CD14-positive monocyte (primary cell): ENCODE data around the gene SNAI1. TPM values are rescaled to one million over a fixed set of nuclear protein-coding genes. Genes with fewer than 3 reads are reported as not detected.
A peak's percentile ranks its signal among the peaks of the same experiment; 100 is the strongest.

Source experiments
- DNase-seq, 3 donors: peaks; one replicate each; pipeline ENCODE4 v3.0.0-alpha.2; 2011 to 2022
- H2AFZ ChIP-seq: 2 replicates; pipeline ENCODE4 v1.6.0; 2012; ENCODE audit warnings: mild to moderate bottlenecking, low read depth, low read length, inconsistent platforms; ENCODE audit not compliant: insufficient read depth, poor library complexity, severe bottlenecking
- H3K27ac ChIP-seq, 2 donors: 1 replicate in 1 of 2; 2 replicates in 1 of 2; pipeline ENCODE4 v1.5.1; 2012 to 2013; ENCODE audit warnings: low read length in 2 of 2, control low read depth in 1 of 2, inconsistent platforms in 1 of 2, low read depth in 1 of 2, mild to moderate bottlenecking in 1 of 2
- H3K27me3 ChIP-seq, 2 donors: one replicate each; pipeline versions ENCODE4 v1.6.0 to v1.6.1; 2011 to 2013; ENCODE audit warnings: low read length in 2 of 2; ENCODE audit not compliant: control insufficient read depth in 2 of 2, insufficient read depth in 2 of 2
- H3K36me3 ChIP-seq, 2 donors: replicated peaks in 1 of 2; 1 replicate in 1 of 2; 2 replicates in 1 of 2; pipeline versions ENCODE4 v1.5.1 to v1.6.1; 2012 to 2013; ENCODE audit warnings: low read length in 2 of 2, control low read depth in 1 of 2, inconsistent platforms in 1 of 2, mild to moderate bottlenecking in 1 of 2; ENCODE audit not compliant: insufficient read depth in 2 of 2, control insufficient read depth in 1 of 2
- H3K4me1 ChIP-seq, 2 donors: 1 replicate in 1 of 2; 2 replicates in 1 of 2; pipeline versions ENCODE4 v1.5.1 to v1.6.1; 2012 to 2013; ENCODE audit warnings: low read length in 2 of 2, control low read depth in 1 of 2, inconsistent platforms in 1 of 2, mild to moderate bottlenecking in 1 of 2, moderate library complexity in 1 of 2; ENCODE audit not compliant: insufficient read depth in 2 of 2, control insufficient read depth in 1 of 2
- H3K4me2 ChIP-seq: replicated peaks from 2 replicates; pipeline ENCODE3; 2012; ENCODE audit warnings: low read length, moderate library complexity, mild to moderate bottlenecking; ENCODE audit not compliant: poor library complexity, severe bottlenecking; ENCODE audit errors: extremely low read depth
- H3K4me3 ChIP-seq, 3 experiments: fragments of 200-600 bp in 1 of 3; sonication (generic) in 1 of 3; replicated peaks in 1 of 3; 1 replicate in 2 of 3; 2 replicates in 1 of 3; pipeline ENCODE4 v1.5.1; 2011 to 2013; ENCODE audit warnings: low read length in 3 of 3, mild to moderate bottlenecking in 3 of 3, control low read depth in 2 of 3, low read depth in 2 of 3, inconsistent platforms in 1 of 3, moderate library complexity in 1 of 3
- H3K79me2 ChIP-seq: 2 replicates; pipeline ENCODE4 v1.6.0; 2012; ENCODE audit warnings: mild to moderate bottlenecking, control low read depth, inconsistent platforms, low read length, moderate library complexity; ENCODE audit not compliant: insufficient read depth
- H3K9ac ChIP-seq: 2 replicates; pipeline ENCODE4 v1.6.0; 2017; ENCODE audit warnings: low read length, mild to moderate bottlenecking; ENCODE audit not compliant: insufficient read depth, poor library complexity, severe bottlenecking
- H3K9me3 ChIP-seq, 2 donors: replicated peaks in 1 of 2; 1 replicate in 1 of 2; 2 replicates in 1 of 2; pipeline versions ENCODE4 v1.5.1 to v1.6.1; 2012 to 2013; ENCODE audit warnings: low read length in 2 of 2, control low read depth in 1 of 2; ENCODE audit not compliant: control insufficient read depth in 1 of 2, insufficient read depth in 1 of 2
- H4K20me1 ChIP-seq: 2 replicates; pipeline ENCODE4 v1.6.0; 2012; ENCODE audit warnings: mild to moderate bottlenecking, low read length, control low read depth, moderate library complexity; ENCODE audit not compliant: insufficient read depth
- H3K27ac Mint-ChIP-seq, 7 donors: one replicate each; pipeline ENCODE4 v1.8.0; 2020; ENCODE audit warnings: mild to moderate bottlenecking in 7 of 7, mixed read lengths in 7 of 7, moderate library complexity in 6 of 7, inconsistent platforms in 2 of 7
- H3K27me3 Mint-ChIP-seq, 3 donors: one replicate each; pipeline ENCODE4 v1.8.0; 2021 to 2022; ENCODE audit warnings: low read depth in 3 of 3, mild to moderate bottlenecking in 3 of 3, mixed read lengths in 3 of 3, moderate library complexity in 3 of 3, inconsistent platforms in 1 of 3
- H3K36me3 Mint-ChIP-seq, 2 donors: one replicate each; pipeline ENCODE4 v1.8.0; 2020; ENCODE audit warnings: mixed read lengths in 2 of 2, inconsistent platforms in 1 of 2, mild to moderate bottlenecking in 1 of 2
- H3K4me1 Mint-ChIP-seq: one replicate; pipeline ENCODE4 v1.8.0; 2020; ENCODE audit warnings: mild to moderate bottlenecking, mixed read lengths
- H3K4me3 Mint-ChIP-seq, 2 donors: one replicate each; pipeline ENCODE4 v1.8.0; 2020; ENCODE audit warnings: mild to moderate bottlenecking in 2 of 2, mixed read lengths in 2 of 2, moderate library complexity in 1 of 2
- H3K9me3 Mint-ChIP-seq, 7 donors: one replicate each; pipeline ENCODE4 v1.8.0; 2020 to 2022; ENCODE audit warnings: mixed read lengths in 7 of 7, mild to moderate bottlenecking in 6 of 7, moderate library complexity in 6 of 7, inconsistent platforms in 2 of 7
- CTCF ChIP-seq: fragments of 200-600 bp; IDR thresholded peaks from one replicate; pipeline ENCODE4 v1.8.0; 2022; ENCODE audit warnings: antibody characterized with exemption, mild to moderate bottlenecking
- WGBS: methylation state at CpG from one replicate; pipeline ENCODE4 v1.1.5; 2013; ENCODE audit warnings: missing lambda C conversion rate; ENCODE audit not compliant: insufficient coverage; 5-methylcytosine and 5-hydroxymethylcytosine counted together
- intact Hi-C, 2 donors: fragments of 100-400 bp; cut with micrococcal nuclease; formaldehyde crosslinking; loops; one replicate each; pipeline versions ENCODE4 v1.15.0 to v1.15.1; 2023
- polyA plus RNA-seq, 3 donors: library from polyadenylated mRNA; depleted of rRNA in 1 of 3; unstranded in 2 of 3; stranded (reverse) in 1 of 3; fragments of 300-500 nt in 2 of 3; fragments of >200 nt in 1 of 3; fragmentation: Illumina TruSeq in 2 of 3; gene quantifications; 1 replicate in 2 of 3; 2 replicates in 1 of 3; pipeline ENCODE4 v1.2.3, GENCODE V29; 2012 to 2021

Gene SNAI1
- polyA plus RNA-seq, 3 donors = 2.4 to 181 (median 2.6) TPM

- Histone ChIP-seq H3K36me3 (peaks cover 57 to 82% of the 10 kb centered on the region in 2 donors), H3K27me3 (no peaks in the 10 kb centered on the region), H4K20me1 (peaks cover 99% of the 10 kb centered on the region), H2AFZ (no peak overlapping the region), H3K79me2 (peaks cover 87% of the 10 kb centered on the region), H3K4me1 (peaks cover 19 to 23% of the 10 kb centered on the region in 2 donors), H3K4me2 (no peak overlapping the region), H3K27ac (no peak overlapping the region), H3K9ac (no peak overlapping the region), H3K4me3 (no peak overlapping the region), H3K9me3 (no peaks in the 10 kb centered on the region)
- DNase-seq = no peak
- H3K4me1 Mint-ChIP-seq = peaks cover 26% of the 10 kb centered on the region
- H3K9me3 Mint-ChIP-seq = no peaks in the 10 kb centered on the region
- no peak overlapping the region for H3K4me3 Mint-ChIP-seq
- H3K36me3 Mint-ChIP-seq = peaks cover 60 to 74% of the 10 kb centered on the region in 2 donors
- WGBS = 100% methylated on average over 1 of the region's 3 CpGs
- peak overlapping the region in 3 of 7 donors; percentile 8 to 75 (median 60) for H3K27ac Mint-ChIP-seq
- intact Hi-C loops = no loop called here
- TF ChIP-seq CTCF = no peak
- H3K27me3 Mint-ChIP-seq = peaks cover 0 to 2% (median 0%) of the 10 kb centered on the region in 3 donors
Observed at GRCh38 chr20:49942303-49942702, 40.5 kb upstream of the SNAI1 start.

- no peak for TF ChIP-seq CTCF
- DNase-seq = no peak
- Histone ChIP-seq H3K4me1 (peaks cover 13 to 16% of the 10 kb centered on the region in 2 donors), H3K27me3 (no peaks in the 10 kb centered on the region), H3K79me2 (peaks cover 81% of the 10 kb centered on the region), H4K20me1 (peaks cover 99% of the 10 kb centered on the region), H3K27ac (no peak overlapping the region), H3K36me3 (peaks cover 59 to 89% of the 10 kb centered on the region in 2 donors), H3K9ac (no peak overlapping the region), H3K9me3 (no peaks in the 10 kb centered on the region), H3K4me2 (no peak overlapping the region), H2AFZ (no peak overlapping the region), H3K4me3 (no peak overlapping the region)
- Mint-ChIP-seq H3K27ac (peak overlapping the region in 1 of 7 donors; percentile 83), H3K36me3 (peaks cover 63 to 80% of the 10 kb centered on the region in 2 donors), H3K4me3 (no peak overlapping the region), H3K27me3 (peaks cover 0 to 2% (median 0%) of the 10 kb centered on the region in 3 donors), H3K9me3 (no peaks in the 10 kb centered on the region), H3K4me1 (peaks cover 19% of the 10 kb centered on the region)
- no CpG with 5 or more reads among the region's 3 CpGs for WGBS
- intact Hi-C loops = no loop called here
Observed at GRCh38 chr20:49942942-49943341, 39.8 kb upstream of the SNAI1 start.
